ENCODE measurements around the gene TRAF3.

- TF ChIP-seq CTCF (IDR thresholded peaks at IDR 0.05; ENCODE audit: borderline replicate concordance, extremely low read depth, low read length, poor library complexity, severe bottlenecking) (no peak), EZH2 (IDR thresholded peaks at IDR 0.05; ENCODE audit: borderline replicate concordance, low read depth, low read length, severe bottlenecking) (no peak)
Observed at GRCh38 chr14:102903889-102904512, 126.8 kb downstream of the TRAF3 start.

Measured in DND-41 (cell line).